H1 (cell line): ENCODE data around the gene VAV2. TPM values are rescaled to one million over a fixed set of nuclear protein-coding genes. Genes with fewer than 3 reads are reported as not detected.

ENCODE experiments used
- CTCF ChIA-PET: fragments of 300-600 bp; sonication (Branson Sonifier 250); formaldehyde crosslinking; loops from one replicate; lab custom pipeline; 2021; ENCODE audit not compliant: partially characterized antibody; lab: Charles Lee
- POLR2A ChIA-PET: fragments of 300-600 bp; sonication (Branson Sonifier 250); formaldehyde crosslinking; loops from one replicate; lab custom pipeline; 2021; ENCODE audit warnings: inconsistent platforms; ENCODE audit not compliant: partially characterized antibody; lab: Charles Lee
- DNase-seq, 2 experiments: peaks; one replicate each; pipeline versions ENCODE4 v3.0.0 to v3.0.0-alpha.2; 2010 to 2022; ENCODE audit warnings: low spot score in 2 of 2, low read depth in 1 of 2, mixed read lengths in 1 of 2
- FAIRE-seq: peaks from 2 replicates; lab custom pipeline; 2011; peaks lifted over from hg19 to GRCh38; lab: Jason Lieb, UNC
- H2AFZ ChIP-seq: 2 replicates; pipeline ENCODE4 v1.8.1; 2012; ENCODE audit warnings: low read length, inconsistent platforms
- H2AK5ac ChIP-seq: 2 replicates; pipeline ENCODE4 v1.6.1; 2013; ENCODE audit warnings: low read depth, low read length
- H2BK120ac ChIP-seq: replicated peaks from 2 replicates; pipeline ENCODE3; 2013; ENCODE audit warnings: low read depth, low read length, inconsistent platforms
- H2BK12ac ChIP-seq: 2 replicates; pipeline ENCODE4 v1.6.1; 2013; ENCODE audit warnings: low read depth, low read length
- H2BK15ac ChIP-seq: 2 replicates; pipeline ENCODE4 v1.6.1; 2013; ENCODE audit warnings: low read length
- H2BK20ac ChIP-seq: 2 replicates; pipeline ENCODE4 v1.6.1; 2013; ENCODE audit warnings: low read length
- H2BK5ac ChIP-seq: 2 replicates; pipeline ENCODE4 v1.6.1; 2013; ENCODE audit warnings: low read depth, low read length
- H3K14ac ChIP-seq: 2 replicates; pipeline ENCODE4 v1.6.1; 2013; ENCODE audit warnings: inconsistent platforms; ENCODE audit not compliant: insufficient read length
- H3K18ac ChIP-seq: 2 replicates; pipeline ENCODE4 v1.6.1; 2013; ENCODE audit warnings: low read length; ENCODE audit errors: extremely low read depth
- H3K23ac ChIP-seq: 2 replicates; pipeline ENCODE4 v1.6.1; 2013; ENCODE audit warnings: inconsistent platforms; ENCODE audit not compliant: insufficient read length
- H3K23me2 ChIP-seq: 2 replicates; pipeline ENCODE4 v1.6.1; 2013; ENCODE audit warnings: low read depth, low read length
- H3K27ac ChIP-seq: 2 replicates; pipeline ENCODE4 v1.6.1; 2011; ENCODE audit warnings: low read depth, low read length, inconsistent platforms
- H3K27me3 ChIP-seq, 4 experiments: replicated peaks in 1 of 4; 1 replicate in 1 of 4; 2 replicates in 3 of 4; pipeline versions ENCODE4 v1.6.1 to v1.8.1; 2011 to 2013; ENCODE audit warnings: low read length in 3 of 4, mild to moderate bottlenecking in 3 of 4, inconsistent platforms in 2 of 4, mixed read lengths in 2 of 4, moderate library complexity in 1 of 4; ENCODE audit not compliant: control insufficient read depth in 3 of 4, insufficient read depth in 3 of 4; ENCODE audit errors: extremely low read depth in 1 of 4
- H3K36me3 ChIP-seq, 4 experiments: 2 replicates each; pipeline versions ENCODE4 v1.6.1 to v1.8.1; 2011 to 2013; ENCODE audit warnings: mild to moderate bottlenecking in 4 of 4, low read length in 3 of 4, moderate library complexity in 2 of 4, control low read depth in 1 of 4, inconsistent platforms in 1 of 4; ENCODE audit not compliant: insufficient read depth in 4 of 4, control insufficient read depth in 2 of 4
- H3K4ac ChIP-seq: replicated peaks from 2 replicates; pipeline ENCODE3; 2013; ENCODE audit warnings: low read length, low read depth, mixed read lengths, inconsistent platforms; ENCODE audit not compliant: insufficient read length
- H3K4me1 ChIP-seq, 4 experiments: replicated peaks in 1 of 4; 1 replicate in 1 of 4; 2 replicates in 3 of 4; pipeline versions ENCODE4 v1.6.1 to v1.8.1; 2011 to 2013; ENCODE audit warnings: low read length in 3 of 4, inconsistent platforms in 2 of 4, mixed read lengths in 1 of 4; ENCODE audit not compliant: insufficient read depth in 4 of 4, control insufficient read depth in 3 of 4
- H3K4me2 ChIP-seq, 2 experiments: 2 replicates each; pipeline versions ENCODE4 v1.6.1 to v1.8.1; 2011 to 2013; ENCODE audit warnings: low read depth in 2 of 2, low read length in 2 of 2, control low read depth in 1 of 2, inconsistent platforms in 1 of 2, mild to moderate bottlenecking in 1 of 2; ENCODE audit not compliant: insufficient read depth in 1 of 2
- H3K4me3 ChIP-seq, 4 experiments: fragments of 200-600, 300-600 bp in 1 of 4; sonication (generic), shearing (Covaris generic), sonication (Bioruptor Twin) in 1 of 4; 2 replicates each; pipeline versions ENCODE4 v1.5.1 to v1.8.1; 2011 to 2016; ENCODE audit warnings: low read length in 4 of 4, low read depth in 3 of 4, control low read depth in 2 of 4, inconsistent platforms in 2 of 4, mild to moderate bottlenecking in 2 of 4, mixed read lengths in 1 of 4, moderate library complexity in 1 of 4; ENCODE audit not compliant: insufficient read depth in 2 of 4; ENCODE audit errors: extremely low read depth in 1 of 4
- H3K56ac ChIP-seq: replicated peaks from 2 replicates; pipeline ENCODE3; 2013; ENCODE audit warnings: low read depth, mild to moderate bottlenecking, mixed read lengths, low read length, inconsistent platforms; ENCODE audit not compliant: insufficient read length
- H3K79me1 ChIP-seq: 2 replicates; pipeline ENCODE4 v1.6.1; 2013; ENCODE audit warnings: low read depth, low read length, control low read depth
- H3K79me2 ChIP-seq, 2 experiments: 2 replicates each; pipeline versions ENCODE4 v1.6.1 to v1.8.1; 2012 to 2013; ENCODE audit warnings: low read length in 2 of 2, mild to moderate bottlenecking in 2 of 2, inconsistent platforms in 1 of 2; ENCODE audit not compliant: insufficient read depth in 2 of 2, control insufficient read depth in 1 of 2
- H3K9ac ChIP-seq, 4 experiments: replicated peaks in 1 of 4; 1 replicate in 1 of 4; 2 replicates in 3 of 4; pipeline versions ENCODE4 v1.6.1 to v1.8.1; 2011 to 2013; ENCODE audit warnings: low read depth in 3 of 4, low read length in 3 of 4, control low read depth in 2 of 4, mild to moderate bottlenecking in 2 of 4, moderate library complexity in 2 of 4, inconsistent platforms in 1 of 4; ENCODE audit errors: extremely low read depth in 1 of 4
- H3K9me3 ChIP-seq, 2 experiments: 2 replicates each; pipeline versions ENCODE4 v1.6.1 to v1.8.1; 2012 to 2013; ENCODE audit warnings: mild to moderate bottlenecking in 2 of 2, moderate library complexity in 2 of 2, control low read depth in 1 of 2, inconsistent platforms in 1 of 2, low read depth in 1 of 2, low read length in 1 of 2, mixed read lengths in 1 of 2; ENCODE audit not compliant: insufficient read depth in 2 of 2
- H4K20me1 ChIP-seq, 2 experiments: replicated peaks in 1 of 2; 2 replicates each; pipeline versions ENCODE3 to v1.8.1; 2011 to 2013; ENCODE audit warnings: inconsistent platforms in 2 of 2, low read length in 2 of 2, mild to moderate bottlenecking in 1 of 2; ENCODE audit not compliant: insufficient read depth in 2 of 2, control insufficient read depth in 1 of 2
- H4K5ac ChIP-seq: 2 replicates; pipeline ENCODE4 v1.6.1; 2013; ENCODE audit warnings: low read length, low read depth, mixed read lengths, inconsistent platforms; ENCODE audit not compliant: insufficient read length
- H4K8ac ChIP-seq: 2 replicates; pipeline ENCODE4 v1.8.0; 2013; ENCODE audit warnings: mild to moderate bottlenecking, moderate library complexity, low read length, inconsistent platforms; ENCODE audit not compliant: insufficient read depth; ENCODE audit errors: extremely low read depth
- H4K91ac ChIP-seq: replicated peaks from 2 replicates; pipeline ENCODE3; 2013; ENCODE audit warnings: low read length, mixed read lengths, inconsistent platforms; ENCODE audit not compliant: insufficient read length
- CTBP2 ChIP-seq: IDR thresholded peaks from 2 replicates; pipeline ENCODE4 v1.7.0; 2011; ENCODE audit warnings: borderline replicate concordance, mild to moderate bottlenecking, moderate library complexity, mixed read lengths, low read length; ENCODE audit not compliant: insufficient read depth, insufficient read length
- CTCF ChIP-seq, 3 experiments: IDR thresholded peaks; 1 replicate in 2 of 3; 2 replicates in 1 of 3; pipeline versions ENCODE4 v1.5.1 to v1.6.1; 2011; ENCODE audit warnings: low read length in 3 of 3, mild to moderate bottlenecking in 3 of 3, inconsistent platforms in 2 of 3, low read depth in 1 of 3, moderate library complexity in 1 of 3; ENCODE audit not compliant: insufficient read depth in 1 of 3; ENCODE audit errors: control extremely low read depth in 1 of 3
- E2F6 ChIP-seq: IDR thresholded peaks from 2 replicates; pipeline ENCODE4 v1.6.1; 2012; ENCODE audit warnings: inconsistent platforms
- FOSL1 ChIP-seq: IDR thresholded peaks from 2 replicates; pipeline ENCODE4 v1.6.1; 2011; ENCODE audit warnings: mild to moderate bottlenecking, low read depth, low read length, moderate library complexity; ENCODE audit not compliant: insufficient read depth
- NANOG ChIP-seq: IDR thresholded peaks from 2 replicates; pipeline ENCODE4 v1.6.1; 2011; ENCODE audit warnings: low read length, low read depth, mild to moderate bottlenecking, inconsistent platforms; ENCODE audit not compliant: insufficient read depth, poor library complexity, severe bottlenecking
- POLR2AphosphoS5 ChIP-seq: IDR thresholded peaks from 2 replicates; pipeline ENCODE4 v1.6.1; 2011; ENCODE audit warnings: low read depth, low read length
- RAD21 ChIP-seq, 2 experiments: IDR thresholded peaks in 1 of 2; conservative IDR thresholded peaks in 1 of 2; 2 replicates each; pipeline ENCODE4 v1.6.1; 2011; ENCODE audit warnings: low read depth in 2 of 2, low read length in 2 of 2, improper control_type of control experiment in 1 of 2, inconsistent platforms in 1 of 2, mild to moderate bottlenecking in 1 of 2, moderate library complexity in 1 of 2
- TAF7 ChIP-seq: optimal IDR thresholded peaks from 2 replicates; pipeline ENCODE3; 2011; ENCODE audit warnings: low read depth, mild to moderate bottlenecking, inconsistent platforms, low read length, moderate library complexity, borderline replicate concordance
- WGBS, 2 experiments: shearing (Covaris generic) in 1 of 2; methylation state at CpG; one replicate each; pipeline versions ENCODE4 v1.1.6 to v1.1.7; 2013 to 2015; ENCODE audit warnings: low lambda C conversion rate in 2 of 2, mixed read lengths in 2 of 2, inconsistent platforms in 1 of 2, low coverage in 1 of 2, missing lambda C conversion rate in 1 of 2; ENCODE audit not compliant: insufficient replicate concordance in 2 of 2, insufficient coverage in 1 of 2, insufficient read length in 1 of 2; ENCODE audit errors: extremely low coverage in 1 of 2, missing lambda C conversion rate in 1 of 2; 5-methylcytosine and 5-hydroxymethylcytosine counted together
- polyA plus RNA-seq, 7 experiments: library from polyadenylated mRNA; depleted of rRNA in 3 of 7; stranded (reverse) in 5 of 7; unstranded in 2 of 7; fragments of >200 nt in 5 of 7; fragments of 200-250 nt in 2 of 7; gene quantifications; 1 replicate in 5 of 7; 2 replicates in 1 of 7; 4 replicates in 1 of 7; pipeline versions ENCODE4 v1.2.1 to v1.2.3, GENCODE V29; 2011 to 2013; ENCODE audit warnings: missing spikeins in 2 of 7, mixed read lengths in 2 of 7
- total RNA-seq: library from RNA; stranded (reverse); fragmentation: NEBNext Ultra II Directional; extraction: Animal tissue kit (Norgen Biotek cat#: 25700); gene quantifications from 2 replicates; pipeline ENCODE4 v1.2.1, GENCODE V29; 2021

VAV2 gene
- total and polyA plus RNA-seq, 2 of the 8 experiments (the other 6 are each of a cell fraction or from before 2014, with no cell fraction given) = 13.6 to 37.6 TPM

GRCh38 chr9:133727277-133727875, 264.7 kb downstream of the VAV2 start:
- no peak overlapping the region for H3K18ac ChIP-seq
- no peaks in the 10 kb centered on the region for H3K36me3 ChIP-seq
- FAIRE-seq (no peak), DNase-seq (no peak)
- H4K91ac ChIP-seq = no peak overlapping the region
- H3K4ac ChIP-seq = no peak overlapping the region
- no peak overlapping the region for H3K4me2 ChIP-seq
- no peak overlapping the region for H2BK20ac ChIP-seq
- H3K14ac ChIP-seq = no peak overlapping the region
- ChIA-PET CTCF (interaction anchor here (0.7 to 5.6 kb wide), 53 partner anchors 8 to 351 kb away, joined by 3 to 39 read pairs (median 4); partner anchors contain the start of genes ADAMTSL2 and SARDH), POLR2A (interaction anchor here (0.6 kb wide), 1 partner anchor 197 kb away, joined by 3 read pairs; no protein-coding TSS in a partner anchor)
- H4K5ac ChIP-seq = no peak overlapping the region
- H2BK12ac ChIP-seq = no peak overlapping the region
- H3K79me1 ChIP-seq = no peaks in the 10 kb centered on the region
- H2AFZ ChIP-seq = no peak overlapping the region
- H2AK5ac ChIP-seq = no peak overlapping the region
- no peak overlapping the region for H3K23ac ChIP-seq
- peaks cover 0 to 5% of the 10 kb centered on the region in 2 experiments for H4K20me1 ChIP-seq
- H3K23me2 ChIP-seq = peaks cover 3% of the 10 kb centered on the region; the same call in 1 of the 2 replicates
- H3K4me1 ChIP-seq = no peaks in the 10 kb centered on the region
- no peaks in the 10 kb centered on the region for H3K79me2 ChIP-seq
- no peak overlapping the region for H3K4me3 ChIP-seq
- no peak overlapping the region for H2BK5ac ChIP-seq
- no peak overlapping the region for H2BK120ac ChIP-seq
- no peaks in the 10 kb centered on the region for H3K27me3 ChIP-seq
- no peak overlapping the region for H3K9ac ChIP-seq
- WGBS, 2 experiments = 80% methylated on average over 10 of the region's 10 CpGs; no CpG with 5 or more reads in 1 of the 2 experiments
- no peak overlapping the region for H2BK15ac ChIP-seq
- no peaks in the 10 kb centered on the region; a peak in 1 of 4 replicates for H3K9me3 ChIP-seq
- no peak overlapping the region for H3K27ac ChIP-seq
- H4K8ac ChIP-seq = no peak overlapping the region
- no peak overlapping the region for H3K56ac ChIP-seq
- no peak for TF ChIP-seq E2F6
- no peak for TF ChIP-seq POLR2AphosphoS5
- TF ChIP-seq RAD21 (IDR thresholded peaks at IDR 0.05 in 1 of 2, conservative IDR thresholded peaks at IDR 0.05 in 1 of 2; ENCODE audit: low read depth in 2 of 2, low read length in 2 of 2) = peak in 1 of 2 experiments; percentile 25; a peak in 1 of 4 replicates
- TF ChIP-seq CTCF (IDR thresholded peaks at IDR 0.05; ENCODE audit: control extremely low read depth in 1 of 3, insufficient read depth in 1 of 3, low read depth in 1 of 3, low read length in 3 of 3) = peak in 1 of 3 experiments; percentile 16; a peak in 1 of 4 replicates
- TF ChIP-seq CTBP2 = no peak
- TF ChIP-seq TAF7 = no peak
- no peak for TF ChIP-seq FOSL1
- TF ChIP-seq NANOG = no peak
